KOPT-K1 (cell line): ENCODE results near the gene TOX2.

ENCODE experiments used
- H3K27ac ChIP-seq: fragments of 200-600 bp; sonication (generic); 2 replicates; pipeline ENCODE4 v1.5.1; 2016; ENCODE audit warnings: antibody characterized with exemption, mild to moderate bottlenecking, low read depth, low read length; ENCODE audit not compliant: poor library complexity, severe bottlenecking
- H3K36me3 ChIP-seq: fragments of 200-600 bp; sonication (generic); 2 replicates; pipeline ENCODE4 v1.5.1; 2017; ENCODE audit warnings: antibody characterized with exemption, mild to moderate bottlenecking, low read length, moderate library complexity; ENCODE audit not compliant: insufficient read depth
- H3K9me3 ChIP-seq: fragments of 200-600 bp; sonication (generic); 2 replicates; pipeline ENCODE4 v1.5.1; 2017; ENCODE audit warnings: antibody characterized with exemption, low read length, mild to moderate bottlenecking; ENCODE audit not compliant: insufficient read depth, poor library complexity, severe bottlenecking

Gene TOX2, protein sequence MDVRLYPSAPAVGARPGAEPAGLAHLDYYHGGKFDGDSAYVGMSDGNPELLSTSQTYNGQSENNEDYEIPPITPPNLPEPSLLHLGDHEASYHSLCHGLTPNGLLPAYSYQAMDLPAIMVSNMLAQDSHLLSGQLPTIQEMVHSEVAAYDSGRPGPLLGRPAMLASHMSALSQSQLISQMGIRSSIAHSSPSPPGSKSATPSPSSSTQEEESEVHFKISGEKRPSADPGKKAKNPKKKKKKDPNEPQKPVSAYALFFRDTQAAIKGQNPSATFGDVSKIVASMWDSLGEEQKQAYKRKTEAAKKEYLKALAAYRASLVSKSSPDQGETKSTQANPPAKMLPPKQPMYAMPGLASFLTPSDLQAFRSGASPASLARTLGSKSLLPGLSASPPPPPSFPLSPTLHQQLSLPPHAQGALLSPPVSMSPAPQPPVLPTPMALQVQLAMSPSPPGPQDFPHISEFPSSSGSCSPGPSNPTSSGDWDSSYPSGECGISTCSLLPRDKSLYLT

DNA sequence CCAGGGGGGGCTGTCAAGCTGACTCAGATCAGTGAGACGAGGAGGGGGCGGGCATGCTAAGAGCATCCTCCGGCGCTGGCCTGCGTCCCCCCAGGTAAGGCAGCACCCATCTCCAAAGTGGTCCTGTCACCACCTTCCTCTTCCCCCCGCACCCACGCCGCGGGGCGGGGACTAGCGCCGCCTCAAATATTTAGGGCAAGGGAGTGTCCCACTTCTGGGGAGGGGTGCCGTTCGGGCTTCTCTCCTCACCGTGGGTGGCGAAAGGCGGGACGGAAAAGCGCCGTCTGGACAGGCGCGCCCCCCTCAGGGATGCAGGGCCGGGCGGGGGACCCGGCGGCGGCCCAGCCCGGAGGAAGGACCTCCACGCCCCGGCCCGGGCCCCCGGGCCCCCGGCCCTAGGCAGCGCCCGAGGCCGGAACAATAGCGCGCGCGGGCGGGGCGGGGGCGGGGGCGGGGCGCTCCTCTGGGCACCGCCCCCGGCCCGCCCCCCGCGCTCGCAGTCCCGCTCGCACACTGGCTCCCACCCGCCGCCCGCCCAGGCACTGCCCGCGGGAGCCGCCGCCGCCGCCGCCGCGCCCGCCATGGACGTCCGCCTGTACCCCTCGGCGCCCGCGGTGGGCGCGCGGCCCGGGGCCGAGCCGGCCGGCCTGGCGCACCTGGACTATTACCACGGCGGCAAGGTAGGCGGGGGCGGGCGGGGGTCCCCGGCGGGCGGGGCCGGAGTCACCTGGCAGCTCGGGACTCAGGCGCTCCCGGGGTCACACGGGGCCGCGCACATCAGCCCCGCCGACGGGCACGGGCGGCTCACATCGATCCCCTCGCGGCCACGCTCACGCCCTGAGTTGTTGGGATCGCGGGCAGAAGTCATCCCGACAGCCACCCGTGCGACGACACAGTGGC, at the start of gene TOX2:
TSS of gene TOX2 (plus strand) at position 542 of the 900 bp plus-strand sequence. CDS start at position 582, 40 bp downstream.
- peaks cover 25% of the 10 kb centered on the region for H3K9me3 ChIP-seq
- no peak within 1 kb of the TSS for H3K27ac ChIP-seq
- no peaks in the 10 kb centered on the region for H3K36me3 ChIP-seq

DNA sequence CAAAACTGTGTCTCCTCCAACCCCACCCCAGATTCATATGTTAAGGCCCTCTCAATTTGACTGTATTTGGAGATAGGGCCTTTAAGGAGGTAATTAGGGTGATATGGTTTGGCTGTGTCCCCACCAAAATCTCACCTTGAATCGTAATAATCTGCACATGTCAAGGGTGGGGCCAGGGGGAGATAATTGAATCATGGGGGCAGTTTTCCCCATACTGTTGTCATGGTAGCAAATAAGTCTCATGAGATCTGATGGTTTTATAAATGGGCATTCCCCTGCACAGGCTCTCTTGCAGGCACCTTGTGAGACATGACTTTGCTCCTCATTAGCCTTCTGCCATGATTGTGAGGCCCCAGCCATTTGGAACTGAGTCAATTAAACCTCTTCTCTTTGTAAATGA, 46.6 kb upstream of the TOX2 start:
- Histone ChIP-seq H3K9me3 (no peaks in the 10 kb centered on the region), H3K36me3 (no peaks in the 10 kb centered on the region), H3K27ac (no peak overlapping the region)

DNA sequence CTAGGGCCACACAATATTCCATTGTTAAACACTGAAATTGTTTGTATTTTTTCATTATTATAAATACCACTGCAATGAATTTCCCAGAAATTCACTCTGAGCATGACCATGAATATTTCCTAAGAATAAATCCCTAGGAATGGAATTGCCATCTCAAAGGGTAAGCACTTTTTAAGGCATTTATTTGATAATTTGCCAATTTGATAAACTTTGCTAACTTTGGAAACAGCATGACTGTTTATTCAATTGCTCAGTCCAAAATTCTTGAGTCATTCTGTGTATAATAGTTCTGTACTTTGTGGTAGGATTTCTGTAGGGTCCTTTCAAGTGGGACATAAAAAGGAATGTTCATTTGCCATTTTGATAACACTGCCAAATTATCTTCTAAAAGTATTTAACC, 44.2 kb upstream of the TOX2 start:
- H3K9me3 ChIP-seq: no peaks in the 10 kb centered on the region
- no peak overlapping the region for H3K27ac ChIP-seq
- H3K36me3 ChIP-seq: no peaks in the 10 kb centered on the region

DNA sequence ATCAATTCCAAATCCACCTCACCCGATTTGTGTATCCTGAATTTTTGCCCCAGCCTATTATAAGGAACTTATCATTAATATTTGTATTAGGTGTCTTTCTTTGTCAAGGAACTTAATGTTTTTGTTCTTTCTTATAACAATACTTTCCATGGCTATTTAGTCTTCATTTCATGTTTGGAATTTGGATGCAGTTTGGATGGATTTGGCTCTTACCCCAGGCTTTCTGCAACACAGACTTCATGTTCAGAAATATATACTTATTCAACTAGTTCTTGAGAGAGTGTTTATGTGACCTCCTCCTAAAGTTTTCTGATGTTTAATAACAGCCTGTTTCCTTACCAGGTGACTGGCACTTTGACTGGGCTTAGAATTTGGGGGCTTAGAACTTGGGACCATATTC, 35.9 kb upstream of the TOX2 start:
- Histone ChIP-seq H3K9me3 (no peaks in the 10 kb centered on the region), H3K27ac (no peak overlapping the region), H3K36me3 (no peaks in the 10 kb centered on the region)

DNA sequence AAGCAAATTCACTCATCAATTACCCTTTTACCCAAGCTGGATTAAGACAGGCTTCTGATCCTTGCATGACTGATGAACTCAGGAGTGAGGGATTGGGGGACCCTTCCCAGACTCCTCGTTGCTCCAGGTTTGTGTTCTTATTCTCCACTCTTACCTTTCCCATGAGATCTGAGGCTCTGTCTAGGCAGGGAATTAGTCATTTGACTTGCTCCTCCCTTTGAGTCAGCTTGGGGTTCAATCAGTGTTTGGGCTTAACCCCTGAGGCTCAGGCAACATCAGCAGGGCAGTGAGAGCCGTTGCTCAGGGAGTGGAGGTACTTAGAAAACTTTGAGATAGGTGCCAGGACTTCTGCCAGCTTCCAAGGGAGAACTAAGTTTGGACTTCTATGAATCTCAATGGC, 20.7 kb upstream of the TOX2 start:
- no peak overlapping the region for H3K27ac ChIP-seq
- H3K36me3 ChIP-seq: no peaks in the 10 kb centered on the region
- peaks cover 11% of the 10 kb centered on the region for H3K9me3 ChIP-seq

DNA sequence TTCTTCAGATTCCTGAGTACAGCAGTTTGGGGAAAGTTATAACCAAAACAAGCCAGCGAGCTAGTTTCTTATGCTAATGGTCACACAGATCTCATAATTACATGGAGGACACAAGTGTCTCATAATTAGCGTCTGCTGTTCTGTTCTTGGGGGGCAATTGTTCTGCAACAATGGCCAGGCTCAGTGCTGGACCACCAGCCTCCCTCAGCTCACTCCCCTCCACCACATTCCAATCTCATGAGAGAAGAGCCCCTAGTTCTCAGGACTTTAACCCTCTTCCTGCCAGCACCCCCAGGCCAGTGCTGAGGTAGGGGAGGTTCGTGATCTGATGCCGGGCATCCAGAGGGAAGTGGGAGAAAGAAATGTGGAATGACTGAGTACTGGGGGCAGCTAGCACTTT, 20.2 kb upstream of the TOX2 start:
- H3K36me3 ChIP-seq: no peaks in the 10 kb centered on the region
- H3K9me3 ChIP-seq: peaks cover 10% of the 10 kb centered on the region
- H3K27ac ChIP-seq: no peak overlapping the region

DNA sequence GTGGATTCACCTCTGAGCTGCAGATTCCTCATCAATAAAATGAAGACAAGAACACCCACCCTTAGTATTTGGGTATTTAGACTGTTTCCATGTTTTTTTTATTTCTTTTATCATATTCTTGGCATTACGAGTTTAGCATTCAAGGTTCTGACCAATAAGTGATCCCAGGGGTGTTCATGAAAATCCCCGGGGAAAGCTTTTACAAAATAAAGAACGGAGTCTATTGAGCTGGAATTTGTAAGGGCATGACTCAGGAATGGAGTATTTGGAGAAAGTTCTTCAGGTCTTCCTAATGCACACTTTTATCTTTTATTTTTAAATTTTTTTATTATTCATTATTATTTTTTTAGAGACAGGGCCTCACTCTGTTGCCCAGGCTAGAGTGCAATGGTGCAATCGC, 19.4 kb upstream of the TOX2 start:
- Histone ChIP-seq H3K9me3 (peaks cover 3% of the 10 kb centered on the region), H3K27ac (no peak overlapping the region), H3K36me3 (no peaks in the 10 kb centered on the region)

DNA sequence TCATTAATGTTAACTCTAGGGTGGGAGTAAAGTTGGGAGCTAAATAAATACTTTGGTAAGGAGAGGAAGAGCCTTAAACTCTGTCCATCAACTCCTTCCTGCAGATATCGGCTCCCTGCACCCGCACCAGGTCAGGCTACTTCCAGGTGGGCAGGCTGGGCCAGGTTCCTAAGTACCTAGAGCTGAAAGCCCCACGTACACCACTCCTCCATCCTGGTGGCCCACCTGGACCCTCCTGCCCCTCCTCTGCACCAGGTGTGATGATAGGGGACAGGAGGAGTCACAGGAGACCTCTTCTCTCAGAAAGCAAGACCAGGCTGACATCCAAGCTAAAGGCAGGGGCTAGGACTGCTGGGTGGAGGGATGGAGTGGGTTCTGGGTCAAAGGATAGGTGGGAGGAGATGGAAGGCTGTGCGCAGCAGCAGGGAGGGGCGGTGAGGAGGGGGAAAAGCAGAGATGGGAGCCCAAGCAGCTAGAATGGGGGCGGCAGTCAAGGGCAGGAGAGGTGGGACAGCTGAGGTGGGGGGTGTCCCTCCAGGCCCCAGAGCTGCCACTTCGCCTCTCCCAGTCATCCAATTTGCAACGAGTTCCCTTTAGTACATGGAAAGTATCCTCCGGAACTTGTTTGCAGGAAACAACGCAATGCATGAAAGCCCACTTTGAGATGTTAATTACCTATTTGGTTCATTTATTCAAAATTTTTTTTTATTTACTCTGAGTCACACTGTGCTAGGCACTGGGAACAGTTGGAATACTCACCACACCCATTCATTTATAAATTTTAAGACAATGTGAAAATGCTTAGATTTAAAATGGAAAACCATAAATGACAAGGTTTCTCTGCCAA, 15.2 kb upstream of the TOX2 start:
- no peaks in the 10 kb centered on the region for H3K36me3 ChIP-seq
- H3K27ac ChIP-seq: no peak overlapping the region
- H3K9me3 ChIP-seq: no peaks in the 10 kb centered on the region

DNA sequence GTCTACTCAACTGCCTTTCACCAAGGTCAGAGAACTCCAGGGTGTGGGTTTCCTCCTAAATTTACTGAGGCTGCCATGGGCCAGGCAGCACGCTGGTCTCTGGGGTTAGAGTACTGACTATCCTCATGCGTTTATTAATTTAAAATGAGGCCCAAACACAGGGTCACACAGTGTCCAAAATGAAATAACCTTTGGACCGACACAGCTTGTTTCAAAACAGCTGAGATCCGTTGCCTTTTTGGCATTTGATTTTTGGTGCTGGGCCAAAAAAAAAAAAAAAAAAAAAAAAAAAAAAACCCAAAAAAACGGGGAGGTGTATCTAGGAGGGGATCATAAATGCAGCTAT, 14.6 kb upstream of the TOX2 start:
- H3K36me3 ChIP-seq: no peaks in the 10 kb centered on the region
- H3K27ac ChIP-seq: no peak overlapping the region
- no peaks in the 10 kb centered on the region for H3K9me3 ChIP-seq

DNA sequence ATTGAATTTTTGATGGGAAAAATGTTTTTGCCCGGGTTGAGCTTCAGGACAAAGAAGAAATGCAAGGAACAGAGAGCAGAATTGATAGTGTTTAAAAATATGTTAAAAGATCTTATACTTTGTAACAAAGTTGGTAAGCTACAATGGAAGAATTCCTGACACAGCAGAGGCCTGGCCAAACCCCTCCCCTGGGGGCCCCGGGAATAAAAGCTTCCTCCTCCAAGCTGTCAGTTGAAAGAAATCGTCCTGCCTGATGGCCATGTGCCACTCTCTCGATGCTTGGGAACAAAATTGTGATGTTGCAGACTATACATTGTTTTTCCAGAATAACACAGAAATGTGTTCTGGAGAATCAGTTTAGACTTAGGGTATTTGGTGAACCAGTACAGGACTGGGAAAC, 14.2 kb upstream of the TOX2 start:
- Histone ChIP-seq H3K36me3 (no peaks in the 10 kb centered on the region), H3K9me3 (no peaks in the 10 kb centered on the region), H3K27ac (no peak overlapping the region)

DNA sequence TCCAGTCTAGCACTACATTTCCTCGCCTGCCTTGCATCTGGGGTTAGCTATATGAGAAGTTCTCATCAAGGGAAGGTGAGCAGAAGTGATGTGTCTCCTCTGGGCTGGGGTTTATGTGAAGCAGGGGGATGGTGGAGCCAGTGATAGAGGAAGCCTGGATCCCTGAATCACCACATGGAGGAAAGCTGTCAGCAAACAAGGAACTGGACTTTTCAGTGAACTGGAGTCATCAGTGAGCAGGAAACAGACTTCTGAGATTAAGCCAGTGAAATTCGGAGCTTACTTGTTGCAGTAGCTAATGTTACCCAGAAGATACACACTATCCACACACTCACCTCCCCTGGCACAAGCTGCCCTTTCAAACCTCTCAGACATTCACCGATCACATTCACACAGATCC, 13.4 kb upstream of the TOX2 start:
- H3K36me3 ChIP-seq: no peaks in the 10 kb centered on the region
- H3K9me3 ChIP-seq: no peaks in the 10 kb centered on the region
- no peak overlapping the region for H3K27ac ChIP-seq

DNA sequence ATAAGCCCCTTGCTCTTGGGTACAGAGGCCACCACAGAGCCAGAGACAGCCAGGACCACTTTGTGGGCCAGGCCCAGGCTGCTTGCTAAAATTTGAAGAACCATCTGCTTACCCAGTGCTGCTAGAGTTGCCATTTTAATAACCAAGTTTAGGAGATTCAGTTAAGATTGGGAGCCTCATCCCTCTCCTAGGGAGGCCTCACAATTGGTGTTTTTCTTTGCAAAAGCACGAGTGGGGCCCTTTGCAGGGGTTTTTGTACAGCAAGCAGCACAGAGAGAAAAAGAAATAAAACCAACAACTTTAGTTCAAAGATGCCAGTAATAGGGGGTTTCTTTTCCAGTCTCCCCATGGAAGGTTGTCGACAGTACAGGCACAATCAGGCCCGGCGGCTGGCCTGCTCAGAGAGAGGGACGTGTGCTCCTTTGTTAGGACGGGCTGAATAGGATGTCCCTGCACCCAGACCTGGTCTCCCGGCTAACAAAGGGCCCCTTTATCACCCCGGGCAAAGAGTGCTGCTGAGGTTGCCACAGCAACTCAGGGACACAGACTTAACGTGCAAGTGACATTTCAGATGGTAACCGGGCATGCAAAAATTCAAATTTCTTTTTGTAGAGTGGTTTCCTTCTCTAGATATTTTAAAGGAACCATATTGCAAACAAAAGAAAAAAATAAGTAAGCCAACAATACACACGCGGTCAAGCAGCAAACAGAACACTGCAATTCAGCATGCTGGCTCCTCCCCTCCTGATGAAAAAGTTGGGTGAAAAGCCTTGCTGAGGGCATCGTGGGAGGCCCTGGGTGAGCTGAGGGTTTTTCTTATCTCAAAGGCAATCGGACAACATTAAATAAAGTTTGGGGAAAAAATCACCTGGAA, 10.5 kb upstream of the TOX2 start:
- no peak overlapping the region for H3K27ac ChIP-seq
- no peaks in the 10 kb centered on the region for H3K36me3 ChIP-seq
- H3K9me3 ChIP-seq: peaks cover 11% of the 10 kb centered on the region

DNA sequence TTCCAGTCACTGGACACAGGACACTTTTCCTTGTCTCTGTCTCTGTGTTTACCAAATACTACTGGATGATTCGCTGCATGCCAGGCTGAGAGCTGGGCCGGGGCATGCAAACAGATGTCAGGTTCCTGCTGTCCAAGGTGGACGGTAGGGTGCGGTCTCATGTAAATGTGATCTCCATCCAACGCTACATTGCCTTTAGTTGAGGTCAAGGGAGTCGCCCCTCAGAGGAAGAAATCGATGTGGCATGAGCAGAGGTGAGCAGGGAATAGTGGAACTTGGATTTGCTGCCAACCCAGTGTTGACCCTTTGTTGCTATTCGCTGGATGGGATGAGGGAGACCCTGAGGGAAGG, 9.8 kb upstream of the TOX2 start:
- no peaks in the 10 kb centered on the region for H3K36me3 ChIP-seq
- H3K9me3 ChIP-seq: peaks cover 11% of the 10 kb centered on the region
- H3K27ac ChIP-seq: no peak overlapping the region

DNA sequence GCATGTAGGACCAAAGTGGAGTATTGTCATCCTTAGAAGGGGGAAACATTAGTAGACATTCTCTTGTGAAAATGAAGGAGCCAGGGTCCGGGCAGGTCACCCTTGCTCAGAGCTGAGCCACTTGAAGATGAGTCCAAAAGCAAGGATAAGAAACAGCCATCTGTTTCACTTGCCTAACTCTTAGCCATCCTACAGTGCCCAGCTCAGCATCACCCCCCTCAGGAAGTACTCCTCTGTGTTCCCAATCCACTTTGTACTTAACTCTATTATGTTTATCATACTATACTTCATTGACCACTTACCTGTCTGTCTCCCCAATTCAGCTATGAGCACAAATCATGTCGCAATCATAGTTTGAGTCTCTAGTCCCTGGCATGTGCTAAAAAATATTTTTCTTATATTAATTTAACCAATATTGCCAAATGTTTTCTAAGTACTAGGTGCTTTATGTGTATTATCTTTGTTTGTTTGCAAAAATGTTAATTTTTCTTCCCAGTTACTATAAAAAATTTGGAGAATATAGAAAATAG, 8.1 kb upstream of the TOX2 start:
- H3K9me3 ChIP-seq: peaks cover 11% of the 10 kb centered on the region
- no peak overlapping the region for H3K27ac ChIP-seq

More for the DNA sequence above, 8.1 kb upstream of the TOX2 start:
- no peaks in the 10 kb centered on the region for H3K36me3 ChIP-seq
